Keratinocyte (primary cell): ENCODE data around the gene ABCC8.

Source experiments
- CTCF ChIP-seq, 3 experiments: IDR thresholded peaks in 1 of 3; conservative IDR thresholded peaks in 1 of 3; optimal IDR thresholded peaks in 1 of 3; 2 replicates in 2 of 3; 3 replicates in 1 of 3; pipeline versions ENCODE3 to v1.5.1; 2011; ENCODE audit warnings: low read length in 3 of 3, mild to moderate bottlenecking in 3 of 3, moderate library complexity in 2 of 3, control low read depth in 1 of 3, inconsistent platforms in 1 of 3; ENCODE audit not compliant: insufficient read depth in 2 of 3; ENCODE audit errors: extremely low read depth in 1 of 3
- EZH2 ChIP-seq: IDR thresholded peaks from one replicate; pipeline ENCODE4 v1.6.1; 2012; ENCODE audit warnings: inconsistent platforms, mild to moderate bottlenecking, low read length, moderate library complexity

DNA sequence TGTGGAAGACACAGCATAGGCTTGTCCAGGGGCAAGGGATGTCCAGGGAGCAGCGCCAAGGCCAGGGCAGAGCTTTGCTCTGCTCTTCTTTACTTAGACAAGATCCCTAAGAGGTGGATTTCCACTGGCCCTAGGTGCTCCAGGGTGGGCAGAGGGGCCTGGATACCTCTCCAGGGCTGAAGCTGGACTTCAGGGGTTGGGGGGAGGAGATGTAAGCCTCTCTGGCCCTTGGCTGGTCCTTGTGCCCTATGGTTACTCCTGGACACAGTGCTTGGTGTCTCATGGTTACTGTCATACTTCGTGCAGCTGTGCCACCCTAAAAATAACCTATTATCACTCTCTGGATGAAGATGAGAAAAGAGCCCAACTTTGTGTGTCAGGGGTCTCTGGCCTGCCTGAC lies 75.3 kb downstream of the ABCC8 start:
- TF ChIP-seq CTCF (optimal IDR thresholded peaks at IDR 0.05 in 1 of 3, IDR thresholded peaks at IDR 0.05 in 1 of 3, conservative IDR thresholded peaks at IDR 0.05 in 1 of 3; ENCODE audit: extremely low read depth in 1 of 3, insufficient read depth in 2 of 3, low read length in 3 of 3) (no peak), EZH2 (no peak)
